Heart left ventricle (tissue), 16 donors: Measurements from ENCODE around the gene HDGFL3. TPM values are rescaled to one million over a fixed set of nuclear protein-coding genes. Genes with fewer than 3 reads are reported as not detected.

Experiments
- ATAC-seq, 4 donors: fragments of 200-7000 bp; cut with Tn5 transposase; one replicate each; pipeline ENCODE4 v1.9.1; 2020 to 2022; ENCODE audit warnings: moderate library complexity in 4 of 4, mild to moderate bottlenecking in 3 of 4, moderate number of reproducible peaks in 1 of 4
- DNase-seq, 5 donors: peaks; one replicate each; pipeline ENCODE4 v3.0.0-alpha.2; 2020
- H3K27ac ChIP-seq, 12 donors: fragments of 200-600 bp; sonication (generic) in 4 of 12; one replicate each; pipeline versions ENCODE4 v1.5.0 to v1.8.0; 2016 to 2022; ENCODE audit warnings: mild to moderate bottlenecking in 2 of 12
- H3K27me3 ChIP-seq, 9 donors: fragments of 200-600 bp; sonication (generic) in 2 of 9; one replicate each; pipeline versions ENCODE4 v1.5.1 to v1.8.0; 2016 to 2022; ENCODE audit warnings: mild to moderate bottlenecking in 3 of 9
- H3K36me3 ChIP-seq, 9 donors: fragments of 200-600 bp; sonication (generic) in 2 of 9; one replicate each; pipeline versions ENCODE4 v1.5.0 to v1.8.0; 2018 to 2022; ENCODE audit warnings: mild to moderate bottlenecking in 2 of 9
- H3K4me1 ChIP-seq, 12 donors: fragments of 200-600 bp; sonication (generic) in 4 of 12; one replicate each; pipeline versions ENCODE4 v1.5.0 to v1.8.0; 2016 to 2022; ENCODE audit warnings: mild to moderate bottlenecking in 3 of 12
- H3K4me3 ChIP-seq, 12 donors: fragments of 200-600 bp; sonication (generic) in 4 of 12; one replicate each; pipeline versions ENCODE4 v1.5.0 to v1.8.0; 2017 to 2022; ENCODE audit warnings: mild to moderate bottlenecking in 9 of 12, moderate library complexity in 4 of 12
- H3K9me3 ChIP-seq, 12 donors: fragments of 200-600 bp; sonication (generic) in 4 of 12; one replicate each; pipeline versions ENCODE4 v1.5.0 to v1.8.0; 2016 to 2022; ENCODE audit warnings: mild to moderate bottlenecking in 1 of 12
- POLR2A ChIP-seq, 2 donors: fragments of 450-650 bp; IDR thresholded peaks; one replicate each; pipeline ENCODE4 v1.6.1; 2017; ENCODE audit warnings: antibody characterized with exemption in 2 of 2, mild to moderate bottlenecking in 2 of 2, moderate library complexity in 2 of 2
- WGBS, 4 donors: extraction: QIAGEN DNeasy Blood & Tissue Kit in 2 of 4; methylation state at CpG; one replicate each; pipeline versions ENCODE4 v1.1.5 to v1.1.7; 2013 to 2018; 5-methylcytosine and 5-hydroxymethylcytosine counted together
- intact Hi-C, 10 donors: fragments of 100-400 bp; cut with DNase I; formaldehyde crosslinking; loops; one replicate each; pipeline versions ENCODE4 v1.11.1 to v1.14.2; 2022
- polyA plus RNA-seq, 2 donors: library from polyadenylated mRNA; stranded (reverse); fragments of 200-250 nt; gene quantifications; one replicate each; pipeline ENCODE4 v1.2.3, GENCODE V29; 2013
- total RNA-seq, 9 donors: library from RNA; depleted of rRNA in 2 of 9; stranded (reverse); fragments of >200 nt in 2 of 9; fragmentation: NEBNext Ultra II Directional in 3 of 9; extraction: Animal tissue kit (Norgen Biotek cat#: 25700) in 3 of 9; gene quantifications; one replicate each; pipeline versions ENCODE4 v1.1.0 to v1.2.4, GENCODE V29; 2016 to 2023
- TF ChIP-seq, protein P1 (sequence below), 12 donors: fragments of 200-600 bp; sonication (generic) in 4 of 12; IDR thresholded peaks; one replicate each; pipeline versions ENCODE4 v1.5.0 to v1.8.0; 2018 to 2022; ENCODE audit warnings: antibody characterized with exemption in 12 of 12, mild to moderate bottlenecking in 5 of 12
- donor health status: ischemic (EF 13 %, LVEDD 7.1; RV severe dilation, severe dysfunction).
- donor health status: healthy with polysubstance abuse.
- donor health status: DM: no; HTN: yes; CAD: no.
- donor health status: DM: no; HTN: no; CAD: no.
- donor health status: ischemic (EF 25% LVEDD 6.9; RV normal size, moderate dysfunction).
- donor health status: ischemic (EF 25% LVEDD 5.7; RV mildly dilated, moderate dysfunction).
- donor health status: healthy.
- donor health status: DM: yes; HTN: yes; CAD: no.
- donor health status: ischemic (EF 35%, LVEDD 5.7; RV mildly dilated, moderate dysfunction).
- donor health status: nonischemic (EF 11% LVEDD 7.7; RV severe dilation, severe dysfunction).
- donor health status: DM: yes; HTN: yes; CAD: no.
- donor health status: PGD.
- donor health status: ischemic (EF 29% LVEDD 5.4; RV normal size, mild dysfunction).
- donor health status: nonischemic (EF 23%, LVEDD 6.1; RV moderate dilation, normal function).

HDGFL3 gene
- total and polyA plus RNA-seq, 11 donors = 9.6 to 50.7 (median 33.9) TPM

DNA sequence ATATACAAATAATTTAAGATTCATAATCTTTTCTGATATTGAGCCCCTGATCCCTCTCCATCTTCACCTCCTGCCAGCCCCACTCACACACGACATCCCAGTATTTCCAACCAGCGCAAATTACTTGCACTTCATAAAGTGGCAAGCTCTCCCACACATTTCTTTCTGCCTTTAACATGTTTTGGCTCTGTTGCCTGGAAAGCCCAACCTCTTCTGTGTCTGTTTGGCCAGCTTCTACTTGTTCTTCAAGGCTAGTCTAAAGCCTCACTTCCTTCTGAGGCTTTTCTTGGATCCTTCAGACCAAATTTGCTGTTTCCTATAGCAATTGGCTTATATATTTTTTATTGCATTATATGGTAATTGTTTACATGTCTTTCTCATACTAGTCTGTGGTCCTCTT, 105.3 kb downstream of the HDGFL3 start:
- DNase-seq (no peak), ATAC-seq (no peak)
- Histone ChIP-seq H3K36me3 (no peaks in the 10 kb centered on the region), H3K9me3 (peaks cover 0 to 9% (median 0%) of the 10 kb centered on the region in 12 donors), H3K27me3 (peaks cover 0 to 3% (median 0%) of the 10 kb centered on the region in 9 donors), H3K4me3 (no peak overlapping the region), H3K27ac (no peak overlapping the region), H3K4me1 (peaks cover 0 to 16% (median 2%) of the 10 kb centered on the region in 12 donors)
- WGBS, 4 donors = 55 to 66% (median 59%) methylated on average over 2 of the region's 2 CpGs
- intact Hi-C loops = loop anchor here in 1 of 10 donors (10.0 kb wide), 1 partner anchor 102 kb away; the partner anchor contains the start of gene HDGFL3
- no peak for TF ChIP-seq POLR2A (IDR thresholded peaks at IDR 0.05)
- TF ChIP-seq, protein P1, sequence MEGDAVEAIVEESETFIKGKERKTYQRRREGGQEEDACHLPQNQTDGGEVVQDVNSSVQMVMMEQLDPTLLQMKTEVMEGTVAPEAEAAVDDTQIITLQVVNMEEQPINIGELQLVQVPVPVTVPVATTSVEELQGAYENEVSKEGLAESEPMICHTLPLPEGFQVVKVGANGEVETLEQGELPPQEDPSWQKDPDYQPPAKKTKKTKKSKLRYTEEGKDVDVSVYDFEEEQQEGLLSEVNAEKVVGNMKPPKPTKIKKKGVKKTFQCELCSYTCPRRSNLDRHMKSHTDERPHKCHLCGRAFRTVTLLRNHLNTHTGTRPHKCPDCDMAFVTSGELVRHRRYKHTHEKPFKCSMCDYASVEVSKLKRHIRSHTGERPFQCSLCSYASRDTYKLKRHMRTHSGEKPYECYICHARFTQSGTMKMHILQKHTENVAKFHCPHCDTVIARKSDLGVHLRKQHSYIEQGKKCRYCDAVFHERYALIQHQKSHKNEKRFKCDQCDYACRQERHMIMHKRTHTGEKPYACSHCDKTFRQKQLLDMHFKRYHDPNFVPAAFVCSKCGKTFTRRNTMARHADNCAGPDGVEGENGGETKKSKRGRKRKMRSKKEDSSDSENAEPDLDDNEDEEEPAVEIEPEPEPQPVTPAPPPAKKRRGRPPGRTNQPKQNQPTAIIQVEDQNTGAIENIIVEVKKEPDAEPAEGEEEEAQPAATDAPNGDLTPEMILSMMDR (IDR thresholded peaks at IDR 0.05) = no peak

- Histone ChIP-seq H3K4me1 (peaks cover 0 to 10% (median 0%) of the 10 kb centered on the region in 12 donors), H3K4me3 (no peak overlapping the region), H3K36me3 (no peaks in the 10 kb centered on the region), H3K9me3 (peaks cover 0 to 9% (median 0%) of the 10 kb centered on the region in 12 donors), H3K27me3 (no peaks in the 10 kb centered on the region), H3K27ac (peak overlapping the region in 1 of 12 donors; percentile 51)
- ATAC-seq = peak; percentile 23 to 61 (median 54)
- DNase-seq = no peak
- intact Hi-C loops = loop anchor here in 1 of 10 donors (10.0 kb wide), 1 partner anchor 105 kb away; the partner anchor contains the start of gene HDGFL3
- TF ChIP-seq, protein P1 (IDR thresholded peaks at IDR 0.05) = no peak
- no peak for TF ChIP-seq POLR2A (IDR thresholded peaks at IDR 0.05)
- WGBS, 4 donors = 17 to 34% (median 30%) methylated on average over 2 of the region's 2 CpGs
Observed at GRCh38 chr15:83100097-83100646, 107.5 kb downstream of the HDGFL3 start.

- peak in 2 of 4 donors; percentile 47 to 56 for ATAC-seq
- H3K4me3 ChIP-seq = no peak overlapping the region
- 64 to 74% (median 71%) methylated on average over 2 of the region's 2 CpGs for WGBS, 4 donors
Observed at GRCh38 chr15:83099290-83099689, 108.3 kb downstream of the HDGFL3 start.

DNA sequence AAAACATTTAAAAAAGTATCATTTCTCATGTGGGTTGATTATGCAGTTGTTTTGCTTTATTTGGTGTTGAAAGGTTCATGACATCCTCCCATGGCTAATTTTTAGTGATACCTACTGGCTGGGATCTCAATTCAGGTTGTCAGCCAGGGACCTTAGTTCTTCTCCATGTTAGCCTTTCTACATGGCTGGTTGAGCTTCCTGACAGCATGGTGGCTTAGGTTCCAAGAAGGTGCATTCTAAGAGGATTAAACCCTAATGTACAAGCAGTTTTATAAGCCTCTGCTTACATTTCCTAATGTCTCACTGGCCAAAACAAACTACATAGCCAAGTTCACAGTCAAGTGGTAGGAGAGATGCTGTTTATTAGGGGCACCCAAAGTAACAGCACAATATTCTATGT, 109.5 kb downstream of the HDGFL3 start:
- Histone ChIP-seq H3K4me3 (no peak overlapping the region), H3K27ac (no peak overlapping the region), H3K27me3 (no peaks in the 10 kb centered on the region), H3K9me3 (peaks cover 0 to 9% (median 0%) of the 10 kb centered on the region in 12 donors), H3K36me3 (no peaks in the 10 kb centered on the region), H3K4me1 (peaks cover 0 to 12% (median 0%) of the 10 kb centered on the region in 12 donors)
- DNase-seq = no peak
- intact Hi-C loops = no loop called here
- ATAC-seq = no peak
- TF ChIP-seq, protein P1 (IDR thresholded peaks at IDR 0.05) = no peak
- TF ChIP-seq POLR2A (IDR thresholded peaks at IDR 0.05) = no peak

More at GRCh38 chr15:83099290-83099689, 108.3 kb downstream of the HDGFL3 start:
- Histone ChIP-seq H3K9me3 (peaks cover 0 to 9% (median 0%) of the 10 kb centered on the region in 12 donors), H3K27ac (no peak overlapping the region), H3K36me3 (no peaks in the 10 kb centered on the region), H3K4me1 (peaks cover 0 to 10% (median 0%) of the 10 kb centered on the region in 12 donors), H3K27me3 (no peaks in the 10 kb centered on the region)
- TF ChIP-seq, protein P1 (IDR thresholded peaks at IDR 0.05) = no peak
- TF ChIP-seq POLR2A (IDR thresholded peaks at IDR 0.05) = no peak
- intact Hi-C loops = no loop called here
- DNase-seq = no peak
